ENCODE results near the gene DIPK1C.
A peak's percentile ranks its signal among the peaks of the same experiment; 100 is the strongest.

- peak; percentile 13 to 61 (median 29) for TF ChIP-seq CTCF (IDR thresholded peaks at IDR 0.05)
- no peak for TF ChIP-seq POLR2A (IDR thresholded peaks at IDR 0.05)
These were observed 39.6 kb upstream of the DIPK1C start for GRCh38 chr18:74496508-74497323.

Data from transverse colon (tissue), 3 donors.